Hematopoietic multipotent progenitor cell treated with erythropoietin and hydrocortisone succinate and interleukin-3 and kit ligand, for 15 days (in vitro differentiated cells): ENCODE results near the gene HVCN1.

Source experiments
- DNase-seq: peaks from one replicate; pipeline ENCODE4 v3.0.0-alpha.2; 2015; ENCODE audit warnings: low spot score

The HVCN1 gene

DNA sequence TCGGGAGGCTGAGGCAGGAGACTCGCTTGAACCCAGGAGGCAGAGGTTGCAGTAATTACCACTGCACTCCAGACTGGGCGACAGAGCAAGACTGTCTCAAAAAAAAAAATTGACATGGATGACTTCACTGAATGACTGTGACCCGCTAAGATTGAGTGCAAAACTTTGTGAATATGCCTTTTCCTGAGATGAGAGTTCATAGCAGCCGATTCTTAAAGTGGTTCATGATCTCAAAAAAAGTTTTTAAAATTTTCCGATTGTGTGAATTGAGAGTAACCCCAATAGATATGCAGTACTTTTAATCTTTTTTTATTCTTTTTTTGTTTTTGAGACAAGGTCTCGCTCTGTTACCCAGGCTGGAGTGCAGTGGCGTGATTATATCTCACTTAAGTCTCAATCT is 73.7 kb downstream of the HVCN1 start:
- DNase-seq = no peak

DNA sequence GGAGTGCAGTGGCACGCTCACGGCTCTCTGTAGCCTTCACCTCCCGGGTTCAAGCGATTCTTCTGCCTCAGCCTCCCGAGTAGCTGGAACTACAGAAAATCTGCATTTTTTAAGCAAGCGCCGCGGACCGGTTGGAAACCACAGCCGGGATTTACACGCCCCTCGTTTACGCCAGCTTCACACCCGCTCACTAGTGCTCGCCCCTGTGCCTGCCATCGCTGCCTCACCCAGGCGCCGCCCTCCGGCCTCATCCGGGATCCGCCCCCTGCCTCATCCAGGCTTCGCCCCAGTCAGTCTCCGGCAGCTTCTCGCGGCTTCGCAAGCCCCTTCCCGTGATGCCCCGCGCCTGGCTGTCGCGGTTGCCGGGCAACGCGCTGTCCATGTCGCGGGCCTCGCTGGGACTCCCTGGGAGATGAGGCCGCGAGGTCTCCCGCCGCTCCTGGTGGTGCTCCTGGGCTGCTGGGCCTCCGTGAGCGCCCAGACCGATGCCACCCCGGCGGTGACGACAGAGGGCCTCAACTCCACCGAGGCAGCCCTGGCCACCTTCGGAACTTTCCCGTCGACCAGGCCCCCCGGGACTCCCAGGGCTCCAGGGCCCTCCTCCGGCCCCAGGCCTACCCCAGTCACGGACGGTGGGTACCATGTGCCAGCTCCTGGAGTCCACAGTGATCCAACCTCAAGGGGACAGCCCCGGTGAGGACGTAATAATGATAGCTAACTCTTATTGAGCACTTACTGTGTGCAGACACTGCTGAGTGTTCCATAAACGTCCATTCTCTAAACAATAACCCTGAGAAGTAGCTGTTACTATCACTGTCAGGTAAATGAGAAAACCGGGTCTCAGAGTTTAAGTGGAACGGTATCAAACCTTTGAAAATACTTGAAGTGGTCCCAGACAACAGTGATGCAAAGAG is 74.9 kb downstream of the HVCN1 start, which contains the start of gene TCTN1:
TCTN1 (plus strand) TSS at position 359 of the 914 bp plus-strand sequence; CDS start at position 413, 54 bp downstream.
- DNase-seq = peak; percentile 93

DNA sequence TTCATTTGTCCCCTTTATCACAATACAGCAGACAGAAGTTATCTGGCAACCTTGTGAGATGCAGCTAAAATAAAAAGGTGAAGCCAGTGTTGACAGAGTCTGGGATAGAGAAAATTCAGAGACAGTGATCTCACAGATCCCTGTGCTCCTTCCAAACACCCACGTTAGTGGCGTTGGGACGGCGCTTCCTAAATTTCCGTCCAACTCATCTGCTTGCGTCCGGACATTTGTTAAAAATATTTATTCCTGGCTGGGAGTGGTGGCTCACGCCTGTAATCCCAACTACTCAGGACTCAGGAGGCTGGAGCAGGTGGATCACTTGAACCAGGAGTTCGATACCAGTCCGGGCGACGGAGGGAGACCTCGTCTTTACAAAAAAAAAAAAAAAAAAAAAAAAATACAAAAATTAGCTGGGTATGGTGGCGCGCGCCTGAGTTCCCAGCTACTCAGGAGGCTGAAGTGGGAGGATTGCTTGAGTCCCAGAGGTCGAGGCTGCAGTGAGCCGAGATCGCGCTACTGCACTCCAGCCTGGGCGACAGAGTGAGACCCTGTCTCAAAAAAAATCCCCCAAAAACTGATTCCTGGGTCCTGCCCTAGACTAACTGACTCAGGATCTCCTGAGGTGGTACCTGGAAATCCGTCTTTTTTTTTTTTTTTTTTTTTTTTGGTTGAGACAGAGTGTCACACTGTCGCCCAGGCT is 75.7 kb downstream of the HVCN1 start:
- no peak for DNase-seq

DNA sequence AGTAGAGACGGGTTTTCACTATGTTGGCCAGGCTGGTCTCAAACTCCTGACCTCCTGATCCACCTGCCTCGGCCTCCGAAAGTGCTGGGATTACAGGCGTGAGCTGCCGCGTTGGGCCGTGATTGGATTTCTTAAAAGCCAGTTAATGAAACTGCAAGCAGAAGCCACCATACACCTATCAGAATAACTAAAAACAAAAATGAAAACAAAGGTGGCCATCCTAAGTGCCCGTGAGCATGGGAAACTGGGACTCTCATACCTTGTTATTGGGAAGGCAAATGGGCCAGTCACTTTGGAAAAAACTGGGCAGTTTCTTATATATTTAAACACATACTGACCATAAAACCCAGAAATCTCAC is 82.7 kb downstream of the HVCN1 start:
- DNase-seq = no peak

DNA sequence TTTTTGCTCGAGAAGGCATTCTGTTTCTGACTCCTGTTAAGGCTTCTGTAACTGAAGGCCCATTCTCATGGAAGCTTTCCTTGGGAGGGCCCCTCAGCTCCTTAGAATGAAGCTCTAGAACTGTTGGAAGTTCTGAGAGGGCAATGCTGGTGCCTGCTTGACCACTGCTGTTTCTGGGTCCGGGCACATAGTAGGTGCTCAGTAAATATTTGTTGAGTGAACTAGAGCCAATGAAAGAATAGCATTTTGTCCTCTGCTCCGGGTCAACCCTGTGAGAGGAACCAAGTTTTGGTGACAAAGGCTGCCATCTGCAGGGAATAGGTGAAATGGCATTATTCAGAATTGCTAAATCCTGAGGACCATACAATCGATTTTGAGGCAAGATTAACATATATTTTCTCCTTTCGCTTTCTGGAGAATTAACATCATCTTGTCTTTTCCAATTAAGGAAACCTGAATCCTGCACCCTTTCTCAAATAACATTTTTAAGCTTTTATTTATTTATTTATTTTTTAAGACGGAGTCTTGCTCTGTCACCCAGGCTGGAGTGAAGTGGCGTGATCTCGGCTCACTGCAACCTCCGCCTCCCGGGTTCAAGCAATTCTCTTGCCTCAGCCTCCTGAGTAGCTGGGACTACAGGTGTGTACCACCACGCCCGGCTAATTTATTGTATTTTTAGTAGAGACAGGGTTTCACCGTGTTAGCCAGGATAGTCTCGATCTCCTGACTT is 86.7 kb downstream of the HVCN1 start:
- peak; percentile 64 for DNase-seq

DNA sequence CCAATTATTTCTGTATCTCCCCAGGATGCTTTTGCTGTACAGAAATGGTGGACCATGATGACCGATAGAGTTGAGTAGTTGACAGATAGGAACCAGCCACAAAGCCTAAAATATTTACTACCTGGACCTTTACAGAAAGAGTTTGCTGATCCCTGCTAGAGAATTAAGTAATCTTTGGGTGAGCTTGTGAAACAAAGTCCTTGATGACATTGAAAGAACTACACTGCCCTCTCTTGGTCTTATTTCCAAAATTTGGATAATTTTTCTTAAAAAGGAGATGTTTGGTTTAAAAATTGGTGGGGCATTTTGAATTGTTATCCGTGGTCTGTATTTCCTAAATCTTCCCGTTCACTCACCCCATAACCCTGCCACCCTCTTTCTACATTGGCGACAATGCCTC is 88.7 kb downstream of the HVCN1 start:
- DNase-seq = peak; percentile 55

DNA sequence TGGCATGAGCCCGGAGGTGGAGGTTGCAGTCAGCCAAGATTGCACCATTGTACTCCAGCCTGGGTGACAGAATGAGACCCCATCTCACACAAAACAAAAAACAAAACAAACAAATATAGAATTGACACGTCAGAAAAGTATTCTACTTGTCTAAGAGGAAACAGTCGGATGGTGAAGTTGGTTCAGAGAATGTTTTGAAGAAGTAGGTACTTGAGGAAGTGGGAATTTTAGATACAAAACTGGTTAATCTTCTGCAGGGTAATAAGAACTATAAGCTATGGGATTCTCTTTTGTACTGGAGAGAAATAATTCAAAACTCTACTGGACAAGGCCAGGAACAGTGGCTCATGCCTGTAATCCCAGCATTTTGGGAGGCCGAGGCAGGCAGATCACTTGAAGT is 89.6 kb downstream of the HVCN1 start:
- no peak for DNase-seq
